GM18861 (cell line): ENCODE results near the gene IQGAP2.
"Not testable (repeated sequence)": the region's sequence is repeated elsewhere in the genome, so short reads cannot be mapped to it uniquely, and the experiment has no call there.

ENCODE experiments used
- ATAC-seq: cut with Tn5 transposase; IDR thresholded peaks from one replicate; pipeline ENCODE4 v1.9.1; 2021; ENCODE audit not compliant: unreplicated experiment

Gene IQGAP2

GRCh38 chr5:76532052-76532451 lies 129.0 kb downstream of the IQGAP2 start:
- no peak for ATAC-seq

GRCh38 chr5:76532973-76533372 lies 129.9 kb downstream of the IQGAP2 start:
- no peak for ATAC-seq

- no peak for ATAC-seq
Measured at GRCh38 chr5:76535577-76535976, 132.5 kb downstream of the IQGAP2 start.

- no peak for ATAC-seq
Measured at GRCh38 chr5:76537073-76537543, 134.0 kb downstream of the IQGAP2 start.

- no peak for ATAC-seq
Measured at GRCh38 chr5:76542241-76542640, 139.2 kb downstream of the IQGAP2 start.

- no peak for ATAC-seq
Measured at GRCh38 chr5:76542887-76543690, 140.0 kb downstream of the IQGAP2 start.

- peak; percentile 36 for ATAC-seq
Measured at GRCh38 chr5:76544268-76544926, 141.3 kb downstream of the IQGAP2 start.

GRCh38 chr5:76545184-76545583 lies 142.1 kb downstream of the IQGAP2 start:
- ATAC-seq, result no peak

- peak; percentile 30 for ATAC-seq
Measured at GRCh38 chr5:76546497-76547102, 143.5 kb downstream of the IQGAP2 start.

GRCh38 chr5:76547242-76547890 lies 144.3 kb downstream of the IQGAP2 start:
- peak; percentile 70 for ATAC-seq

GRCh38 chr5:76547891-76548524 lies 144.9 kb downstream of the IQGAP2 start:
- ATAC-seq, result no peak

GRCh38 chr5:76548525-76549229 lies 145.6 kb downstream of the IQGAP2 start:
- no peak for ATAC-seq

GRCh38 chr5:76550881-76551280 lies 147.8 kb downstream of the IQGAP2 start:
- ATAC-seq, result not testable (repeated sequence)

GRCh38 chr5:76552546-76552945 lies 149.5 kb downstream of the IQGAP2 start:
- ATAC-seq, result no peak

- ATAC-seq, result no peak
Measured at GRCh38 chr5:76553251-76553650, 150.2 kb downstream of the IQGAP2 start.

- no peak for ATAC-seq
Measured at GRCh38 chr5:76555114-76555513, 152.0 kb downstream of the IQGAP2 start.

- no peak for ATAC-seq
Measured at GRCh38 chr5:76555717-76556116, 152.6 kb downstream of the IQGAP2 start.

- peak; percentile 92 for ATAC-seq
Measured at GRCh38 chr5:76556511-76557221, 153.6 kb downstream of the IQGAP2 start.
